PC-9 (cell line): ENCODE measurements around the gene PDIA5. TPM values are rescaled to one million over a fixed set of nuclear protein-coding genes. Genes with fewer than 3 reads are reported as not detected.

Source experiments
- BruUV-seq: library from RNA; stranded (reverse); fragments of 400-500 nt; replicated peaks from 2 replicates; lab custom pipeline; 2021; lab: Mats Ljungman, UMichigan
- CTCF ChIA-PET: fragments of 300-600 bp; sonication (Branson Sonifier 250); formaldehyde crosslinking; loops from one replicate; lab custom pipeline; 2022; ENCODE audit warnings: antibody characterized with exemption; lab: Charles Lee
- POLR2A ChIA-PET: fragments of 300-600 bp; sonication (Branson Sonifier 250); formaldehyde crosslinking; loops from one replicate; lab custom pipeline; 2022; ENCODE audit warnings: antibody characterized with exemption; ENCODE audit not compliant: unreplicated experiment; lab: Charles Lee
- DNase-seq, 2 experiments: peaks; one replicate each; pipeline versions ENCODE4 v3.0.0 to v3.0.0-alpha.2; 2015 to 2022; ENCODE audit warnings: mixed read lengths in 1 of 2
- H2AFZ ChIP-seq: fragments of 200-600 bp; sonication (generic); 2 replicates; pipeline ENCODE4 v1.8.1; 2017; ENCODE audit warnings: antibody characterized with exemption
- H3F3A ChIP-seq: fragments of 200-600 bp; sonication (generic); 2 replicates; pipeline ENCODE4 v1.8.1; 2017; ENCODE audit warnings: antibody characterized with exemption, mild to moderate bottlenecking, low read depth; ENCODE audit not compliant: insufficient read depth
- H3K27ac ChIP-seq: fragments of 200-600 bp; sonication (generic); 2 replicates; pipeline ENCODE4 v1.6.1; 2016; ENCODE audit warnings: mixed run types
- H3K27me3 ChIP-seq: fragments of 200-600 bp; sonication (generic); 2 replicates; pipeline ENCODE4 v1.6.1; 2016; ENCODE audit warnings: low read depth, mixed run types; ENCODE audit not compliant: insufficient read depth
- H3K36me3 ChIP-seq: fragments of 200-600 bp; sonication (generic); 2 replicates; pipeline ENCODE4 v1.6.1; 2016; ENCODE audit warnings: low read depth, mixed run types
- H3K4me1 ChIP-seq: fragments of 200-600 bp; sonication (generic); replicated peaks from 2 replicates; pipeline ENCODE4 v1.6.1; 2016; ENCODE audit warnings: mixed run types; ENCODE audit not compliant: insufficient read depth
- H3K4me2 ChIP-seq: fragments of 200-600 bp; sonication (generic); 2 replicates; pipeline ENCODE4 v1.6.1; 2017; ENCODE audit warnings: mixed run types
- H3K4me3 ChIP-seq: fragments of 200-600 bp; sonication (generic); 2 replicates; pipeline ENCODE4 v1.6.1; 2016; ENCODE audit warnings: mixed run types
- H3K79me2 ChIP-seq: fragments of 200-600 bp; sonication (generic); 2 replicates; pipeline ENCODE4 v1.6.1; 2017; ENCODE audit warnings: low read depth, mixed run types
- H3K9me2 ChIP-seq: fragments of 200-600 bp; sonication (generic); 2 replicates; pipeline ENCODE4 v1.8.1; 2017; ENCODE audit warnings: mild to moderate bottlenecking; ENCODE audit not compliant: insufficient read depth
- H3K9me3 ChIP-seq: fragments of 200-600 bp; sonication (generic); 2 replicates; pipeline ENCODE4 v1.8.1; 2016; ENCODE audit warnings: low read depth; ENCODE audit not compliant: insufficient read depth
- H4K20me1 ChIP-seq: fragments of 200-600 bp; sonication (generic); 2 replicates; pipeline ENCODE4 v1.8.1; 2017; ENCODE audit not compliant: insufficient read depth
- EZH2 ChIP-seq: fragments of 200-600 bp; sonication (generic); IDR thresholded peaks from 2 replicates; pipeline ENCODE4 v1.8.0; 2017; ENCODE audit warnings: antibody characterized with exemption, low read depth
- intact Hi-C: fragments of 100-400 bp; cut with micrococcal nuclease; formaldehyde crosslinking; loops from one replicate; pipeline ENCODE4 v1.10.0; 2022; ENCODE audit not compliant: unreplicated experiment
- total RNA-seq: library from RNA; stranded (reverse); gene quantifications from 2 replicates; pipeline ENCODE4 v1.2.3, GENCODE V29; 2021
- TF ChIP-seq, protein P1 (sequence below): fragments of 200-600 bp; sonication (generic); conservative IDR thresholded peaks from 2 replicates; pipeline ENCODE4 v1.6.1; 2017; ENCODE audit warnings: mixed run types, antibody characterized with exemption, mild to moderate bottlenecking, moderate library complexity

PDIA5 gene
- total RNA-seq, 1 experiment from 2014 or later, result 31.7 TPM

GRCh38 chr3:123193448-123194101 is 126.8 kb downstream of the PDIA5 start:
- Histone ChIP-seq H3K4me3 (no peak overlapping the region), H3K36me3 (no peaks in the 10 kb centered on the region), H3K79me2 (no peaks in the 10 kb centered on the region), H3K27ac (no peak overlapping the region), H3K9me2 (no peaks in the 10 kb centered on the region), H2AFZ (no peak overlapping the region), H3K9me3 (peaks cover 4% of the 10 kb centered on the region; the same call in 1 of the 2 replicates), H3F3A (no peaks in the 10 kb centered on the region), H3K4me1 (no peaks in the 10 kb centered on the region), H4K20me1 (no peaks in the 10 kb centered on the region), H3K4me2 (no peak overlapping the region), H3K27me3 (no peaks in the 10 kb centered on the region)
- CTCF ChIA-PET, result interaction anchor here (0.8 kb wide), 1 partner anchor 568 kb away, joined by 3 read pairs; no protein-coding TSS in a partner anchor
- no peak for DNase-seq
- intact Hi-C loops, result no loop called here
- BruUV-seq, result no TSS peak
- no peak for TF ChIP-seq EZH2
- POLR2A ChIA-PET, result no interaction called here

GRCh38 chr3:123194552-123194951 is 127.7 kb downstream of the PDIA5 start:
- Histone ChIP-seq H3K4me2 (no peak overlapping the region), H3K27me3 (no peaks in the 10 kb centered on the region), H3K4me1 (no peaks in the 10 kb centered on the region), H3F3A (no peaks in the 10 kb centered on the region), H2AFZ (no peak overlapping the region), H4K20me1 (no peaks in the 10 kb centered on the region), H3K27ac (no peak overlapping the region), H3K79me2 (no peaks in the 10 kb centered on the region), H3K4me3 (no peak overlapping the region), H3K36me3 (no peaks in the 10 kb centered on the region), H3K9me3 (peaks cover 4% of the 10 kb centered on the region; the same call in 1 of the 2 replicates), H3K9me2 (no peaks in the 10 kb centered on the region)
- no peak for DNase-seq
- TF ChIP-seq, protein P1, sequence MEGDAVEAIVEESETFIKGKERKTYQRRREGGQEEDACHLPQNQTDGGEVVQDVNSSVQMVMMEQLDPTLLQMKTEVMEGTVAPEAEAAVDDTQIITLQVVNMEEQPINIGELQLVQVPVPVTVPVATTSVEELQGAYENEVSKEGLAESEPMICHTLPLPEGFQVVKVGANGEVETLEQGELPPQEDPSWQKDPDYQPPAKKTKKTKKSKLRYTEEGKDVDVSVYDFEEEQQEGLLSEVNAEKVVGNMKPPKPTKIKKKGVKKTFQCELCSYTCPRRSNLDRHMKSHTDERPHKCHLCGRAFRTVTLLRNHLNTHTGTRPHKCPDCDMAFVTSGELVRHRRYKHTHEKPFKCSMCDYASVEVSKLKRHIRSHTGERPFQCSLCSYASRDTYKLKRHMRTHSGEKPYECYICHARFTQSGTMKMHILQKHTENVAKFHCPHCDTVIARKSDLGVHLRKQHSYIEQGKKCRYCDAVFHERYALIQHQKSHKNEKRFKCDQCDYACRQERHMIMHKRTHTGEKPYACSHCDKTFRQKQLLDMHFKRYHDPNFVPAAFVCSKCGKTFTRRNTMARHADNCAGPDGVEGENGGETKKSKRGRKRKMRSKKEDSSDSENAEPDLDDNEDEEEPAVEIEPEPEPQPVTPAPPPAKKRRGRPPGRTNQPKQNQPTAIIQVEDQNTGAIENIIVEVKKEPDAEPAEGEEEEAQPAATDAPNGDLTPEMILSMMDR, result no peak
- TF ChIP-seq EZH2, result no peak
- ChIA-PET POLR2A (no interaction called here), CTCF (no interaction called here)
- no TSS peak for BruUV-seq
- intact Hi-C loops, result no loop called here

GRCh38 chr3:123198372-123198771 is 131.5 kb downstream of the PDIA5 start:
- Histone ChIP-seq H3K27me3 (no peaks in the 10 kb centered on the region), H4K20me1 (no peaks in the 10 kb centered on the region), H3K9me2 (no peaks in the 10 kb centered on the region), H3K4me2 (no peak overlapping the region), H3K79me2 (peaks cover 15% of the 10 kb centered on the region), H3K36me3 (no peaks in the 10 kb centered on the region), H3K4me1 (peaks cover 13% of the 10 kb centered on the region), H3K4me3 (no peak overlapping the region), H2AFZ (no peak overlapping the region), H3F3A (no peaks in the 10 kb centered on the region), H3K27ac (no peak overlapping the region), H3K9me3 (peaks cover 4% of the 10 kb centered on the region; the same call in 1 of the 2 replicates)
- no peak for DNase-seq
- no TSS peak for BruUV-seq
- intact Hi-C loops, result no loop called here
- ChIA-PET CTCF (no interaction called here), POLR2A (interaction anchor here (0.7 kb wide), 1 partner anchor 78 kb away, joined by 3 read pairs; no protein-coding TSS in a partner anchor)
- no peak for TF ChIP-seq EZH2
- TF ChIP-seq, protein P1, result no peak
